H1 (cell line): ENCODE results near the gene PRDM5. TPM values are rescaled to one million over a fixed set of nuclear protein-coding genes. Genes with fewer than 3 reads are reported as not detected.
A peak's percentile ranks its signal among the peaks of the same experiment; 100 is the strongest.

Experiments used
- CTCF ChIA-PET: fragments of 300-600 bp; sonication (Branson Sonifier 250); formaldehyde crosslinking; loops from one replicate; lab custom pipeline; 2021; ENCODE audit not compliant: partially characterized antibody; lab: Charles Lee
- POLR2A ChIA-PET: fragments of 300-600 bp; sonication (Branson Sonifier 250); formaldehyde crosslinking; loops from one replicate; lab custom pipeline; 2021; ENCODE audit warnings: inconsistent platforms; ENCODE audit not compliant: partially characterized antibody; lab: Charles Lee
- DNase-seq, 2 experiments: peaks; one replicate each; pipeline versions ENCODE4 v3.0.0 to v3.0.0-alpha.2; 2010 to 2022; ENCODE audit warnings: low spot score in 2 of 2, low read depth in 1 of 2, mixed read lengths in 1 of 2
- FAIRE-seq: peaks from 2 replicates; lab custom pipeline; 2011; peaks lifted over from hg19 to GRCh38; lab: Jason Lieb, UNC
- H2AFZ ChIP-seq: 2 replicates; pipeline ENCODE4 v1.8.1; 2012; ENCODE audit warnings: low read length, inconsistent platforms
- H2AK5ac ChIP-seq: 2 replicates; pipeline ENCODE4 v1.6.1; 2013; ENCODE audit warnings: low read depth, low read length
- H2BK120ac ChIP-seq: replicated peaks from 2 replicates; pipeline ENCODE3; 2013; ENCODE audit warnings: low read depth, low read length, inconsistent platforms
- H2BK12ac ChIP-seq: 2 replicates; pipeline ENCODE4 v1.6.1; 2013; ENCODE audit warnings: low read depth, low read length
- H2BK15ac ChIP-seq: 2 replicates; pipeline ENCODE4 v1.6.1; 2013; ENCODE audit warnings: low read length
- H2BK20ac ChIP-seq: 2 replicates; pipeline ENCODE4 v1.6.1; 2013; ENCODE audit warnings: low read length
- H2BK5ac ChIP-seq: 2 replicates; pipeline ENCODE4 v1.6.1; 2013; ENCODE audit warnings: low read depth, low read length
- H3K14ac ChIP-seq: 2 replicates; pipeline ENCODE4 v1.6.1; 2013; ENCODE audit warnings: inconsistent platforms; ENCODE audit not compliant: insufficient read length
- H3K18ac ChIP-seq: 2 replicates; pipeline ENCODE4 v1.6.1; 2013; ENCODE audit warnings: low read length; ENCODE audit errors: extremely low read depth
- H3K23ac ChIP-seq: 2 replicates; pipeline ENCODE4 v1.6.1; 2013; ENCODE audit warnings: inconsistent platforms; ENCODE audit not compliant: insufficient read length
- H3K23me2 ChIP-seq: 2 replicates; pipeline ENCODE4 v1.6.1; 2013; ENCODE audit warnings: low read depth, low read length
- H3K27ac ChIP-seq: 2 replicates; pipeline ENCODE4 v1.6.1; 2011; ENCODE audit warnings: low read depth, low read length, inconsistent platforms
- H3K27me3 ChIP-seq, 4 experiments: replicated peaks in 1 of 4; 1 replicate in 1 of 4; 2 replicates in 3 of 4; pipeline versions ENCODE4 v1.6.1 to v1.8.1; 2011 to 2013; ENCODE audit warnings: low read length in 3 of 4, mild to moderate bottlenecking in 3 of 4, inconsistent platforms in 2 of 4, mixed read lengths in 2 of 4, moderate library complexity in 1 of 4; ENCODE audit not compliant: control insufficient read depth in 3 of 4, insufficient read depth in 3 of 4; ENCODE audit errors: extremely low read depth in 1 of 4
- H3K36me3 ChIP-seq, 4 experiments: 2 replicates each; pipeline versions ENCODE4 v1.6.1 to v1.8.1; 2011 to 2013; ENCODE audit warnings: mild to moderate bottlenecking in 4 of 4, low read length in 3 of 4, moderate library complexity in 2 of 4, control low read depth in 1 of 4, inconsistent platforms in 1 of 4; ENCODE audit not compliant: insufficient read depth in 4 of 4, control insufficient read depth in 2 of 4
- H3K4ac ChIP-seq: replicated peaks from 2 replicates; pipeline ENCODE3; 2013; ENCODE audit warnings: low read length, low read depth, mixed read lengths, inconsistent platforms; ENCODE audit not compliant: insufficient read length
- H3K4me1 ChIP-seq, 4 experiments: replicated peaks in 1 of 4; 1 replicate in 1 of 4; 2 replicates in 3 of 4; pipeline versions ENCODE4 v1.6.1 to v1.8.1; 2011 to 2013; ENCODE audit warnings: low read length in 3 of 4, inconsistent platforms in 2 of 4, mixed read lengths in 1 of 4; ENCODE audit not compliant: insufficient read depth in 4 of 4, control insufficient read depth in 3 of 4
- H3K4me2 ChIP-seq, 2 experiments: 2 replicates each; pipeline versions ENCODE4 v1.6.1 to v1.8.1; 2011 to 2013; ENCODE audit warnings: low read depth in 2 of 2, low read length in 2 of 2, control low read depth in 1 of 2, inconsistent platforms in 1 of 2, mild to moderate bottlenecking in 1 of 2; ENCODE audit not compliant: insufficient read depth in 1 of 2
- H3K4me3 ChIP-seq, 4 experiments: fragments of 200-600, 300-600 bp in 1 of 4; sonication (generic), shearing (Covaris generic), sonication (Bioruptor Twin) in 1 of 4; 2 replicates each; pipeline versions ENCODE4 v1.5.1 to v1.8.1; 2011 to 2016; ENCODE audit warnings: low read length in 4 of 4, low read depth in 3 of 4, control low read depth in 2 of 4, inconsistent platforms in 2 of 4, mild to moderate bottlenecking in 2 of 4, mixed read lengths in 1 of 4, moderate library complexity in 1 of 4; ENCODE audit not compliant: insufficient read depth in 2 of 4; ENCODE audit errors: extremely low read depth in 1 of 4
- H3K56ac ChIP-seq: replicated peaks from 2 replicates; pipeline ENCODE3; 2013; ENCODE audit warnings: low read depth, mild to moderate bottlenecking, mixed read lengths, low read length, inconsistent platforms; ENCODE audit not compliant: insufficient read length
- H3K79me1 ChIP-seq: 2 replicates; pipeline ENCODE4 v1.6.1; 2013; ENCODE audit warnings: low read depth, low read length, control low read depth
- H3K79me2 ChIP-seq, 2 experiments: 2 replicates each; pipeline versions ENCODE4 v1.6.1 to v1.8.1; 2012 to 2013; ENCODE audit warnings: low read length in 2 of 2, mild to moderate bottlenecking in 2 of 2, inconsistent platforms in 1 of 2; ENCODE audit not compliant: insufficient read depth in 2 of 2, control insufficient read depth in 1 of 2
- H3K9ac ChIP-seq, 4 experiments: replicated peaks in 1 of 4; 1 replicate in 1 of 4; 2 replicates in 3 of 4; pipeline versions ENCODE4 v1.6.1 to v1.8.1; 2011 to 2013; ENCODE audit warnings: low read depth in 3 of 4, low read length in 3 of 4, control low read depth in 2 of 4, mild to moderate bottlenecking in 2 of 4, moderate library complexity in 2 of 4, inconsistent platforms in 1 of 4; ENCODE audit errors: extremely low read depth in 1 of 4
- H3K9me3 ChIP-seq, 2 experiments: 2 replicates each; pipeline versions ENCODE4 v1.6.1 to v1.8.1; 2012 to 2013; ENCODE audit warnings: mild to moderate bottlenecking in 2 of 2, moderate library complexity in 2 of 2, control low read depth in 1 of 2, inconsistent platforms in 1 of 2, low read depth in 1 of 2, low read length in 1 of 2, mixed read lengths in 1 of 2; ENCODE audit not compliant: insufficient read depth in 2 of 2
- H4K20me1 ChIP-seq, 2 experiments: replicated peaks in 1 of 2; 2 replicates each; pipeline versions ENCODE3 to v1.8.1; 2011 to 2013; ENCODE audit warnings: inconsistent platforms in 2 of 2, low read length in 2 of 2, mild to moderate bottlenecking in 1 of 2; ENCODE audit not compliant: insufficient read depth in 2 of 2, control insufficient read depth in 1 of 2
- H4K5ac ChIP-seq: 2 replicates; pipeline ENCODE4 v1.6.1; 2013; ENCODE audit warnings: low read length, low read depth, mixed read lengths, inconsistent platforms; ENCODE audit not compliant: insufficient read length
- H4K8ac ChIP-seq: 2 replicates; pipeline ENCODE4 v1.8.0; 2013; ENCODE audit warnings: mild to moderate bottlenecking, moderate library complexity, low read length, inconsistent platforms; ENCODE audit not compliant: insufficient read depth; ENCODE audit errors: extremely low read depth
- H4K91ac ChIP-seq: replicated peaks from 2 replicates; pipeline ENCODE3; 2013; ENCODE audit warnings: low read length, mixed read lengths, inconsistent platforms; ENCODE audit not compliant: insufficient read length
- BACH1 ChIP-seq: IDR thresholded peaks from 2 replicates; pipeline ENCODE4 v1.6.1; 2012; ENCODE audit warnings: low read length, improper control_type of control experiment
- CBX5 ChIP-seq: fragments of 300-800, 300-1000 bp; sonication (generic); IDR thresholded peaks from 2 replicates; pipeline ENCODE4 v1.7.1; 2016; ENCODE audit warnings: antibody characterized with exemption, low read length, low read depth
- HDAC2 ChIP-seq, 2 experiments: fragments of 300-600 bp in 1 of 2; sonication (generic) in 1 of 2; IDR thresholded peaks; 2 replicates each; pipeline ENCODE4 v1.6.1; 2011 to 2012; ENCODE audit warnings: low read depth in 2 of 2, low read length in 2 of 2, mild to moderate bottlenecking in 2 of 2, moderate library complexity in 2 of 2, borderline replicate concordance in 1 of 2, inconsistent platforms in 1 of 2
- JUN ChIP-seq: IDR thresholded peaks from 2 replicates; pipeline ENCODE4 v1.6.1; 2011; ENCODE audit warnings: low read depth, mild to moderate bottlenecking, improper control_type of control experiment, low read length
- JUND ChIP-seq: IDR thresholded peaks from 2 replicates; pipeline ENCODE4 v1.6.1; 2011; ENCODE audit warnings: mild to moderate bottlenecking, improper control_type of control experiment, low read length
- KDM1A ChIP-seq: fragments of 200-600, 300-600 bp; sonication (generic); IDR thresholded peaks from 2 replicates; pipeline ENCODE4 v1.7.1; 2016; ENCODE audit warnings: mild to moderate bottlenecking, low read length, borderline replicate concordance
- KDM4A ChIP-seq: IDR thresholded peaks from one replicate; pipeline ENCODE4 v1.7.1; 2012; ENCODE audit warnings: low read depth, mild to moderate bottlenecking, moderate library complexity, low read length, inconsistent platforms; ENCODE audit not compliant: severe bottlenecking
- MAX ChIP-seq: IDR thresholded peaks from 2 replicates; pipeline ENCODE4 v1.6.1; 2012; ENCODE audit warnings: inconsistent platforms
- RNF2 ChIP-seq: fragments of 200-900, 300-1000 bp; sonication (generic); IDR thresholded peaks from 2 replicates; pipeline ENCODE4 v1.7.1; 2016; ENCODE audit warnings: borderline replicate concordance, low read depth, mild to moderate bottlenecking, antibody characterized with exemption, low read length; ENCODE audit not compliant: poor library complexity, severe bottlenecking; ENCODE audit errors: missing control alignments
- SIX5 ChIP-seq: IDR thresholded peaks from 2 replicates; pipeline ENCODE4 v1.6.1; 2011; ENCODE audit warnings: mild to moderate bottlenecking, low read depth, low read length
- TBP ChIP-seq: IDR thresholded peaks from 2 replicates; pipeline ENCODE4 v1.6.1; 2011; ENCODE audit warnings: low read depth, low read length, improper control_type of control experiment
- WGBS, 2 experiments: shearing (Covaris generic) in 1 of 2; methylation state at CpG; one replicate each; pipeline versions ENCODE4 v1.1.6 to v1.1.7; 2013 to 2015; ENCODE audit warnings: low lambda C conversion rate in 2 of 2, mixed read lengths in 2 of 2, inconsistent platforms in 1 of 2, low coverage in 1 of 2, missing lambda C conversion rate in 1 of 2; ENCODE audit not compliant: insufficient replicate concordance in 2 of 2, insufficient coverage in 1 of 2, insufficient read length in 1 of 2; ENCODE audit errors: extremely low coverage in 1 of 2, missing lambda C conversion rate in 1 of 2; 5-methylcytosine and 5-hydroxymethylcytosine counted together
- polyA plus RNA-seq, 7 experiments: library from polyadenylated mRNA; depleted of rRNA in 3 of 7; stranded (reverse) in 5 of 7; unstranded in 2 of 7; fragments of >200 nt in 5 of 7; fragments of 200-250 nt in 2 of 7; gene quantifications; 1 replicate in 5 of 7; 2 replicates in 1 of 7; 4 replicates in 1 of 7; pipeline versions ENCODE4 v1.2.1 to v1.2.3, GENCODE V29; 2011 to 2013; ENCODE audit warnings: missing spikeins in 2 of 7, mixed read lengths in 2 of 7
- total RNA-seq: library from RNA; stranded (reverse); fragmentation: NEBNext Ultra II Directional; extraction: Animal tissue kit (Norgen Biotek cat#: 25700); gene quantifications from 2 replicates; pipeline ENCODE4 v1.2.1, GENCODE V29; 2021
- TF ChIP-seq, protein P1 (sequence below): IDR thresholded peaks from 2 replicates; pipeline ENCODE4 v1.6.1; 2011; ENCODE audit warnings: low read length, improper control_type of control experiment

PRDM5 gene
- total and polyA plus RNA-seq, 2 of the 8 experiments (the other 6 are each of a cell fraction or from before 2014, with no cell fraction given) = 8.2 to 23.4 TPM

DNA sequence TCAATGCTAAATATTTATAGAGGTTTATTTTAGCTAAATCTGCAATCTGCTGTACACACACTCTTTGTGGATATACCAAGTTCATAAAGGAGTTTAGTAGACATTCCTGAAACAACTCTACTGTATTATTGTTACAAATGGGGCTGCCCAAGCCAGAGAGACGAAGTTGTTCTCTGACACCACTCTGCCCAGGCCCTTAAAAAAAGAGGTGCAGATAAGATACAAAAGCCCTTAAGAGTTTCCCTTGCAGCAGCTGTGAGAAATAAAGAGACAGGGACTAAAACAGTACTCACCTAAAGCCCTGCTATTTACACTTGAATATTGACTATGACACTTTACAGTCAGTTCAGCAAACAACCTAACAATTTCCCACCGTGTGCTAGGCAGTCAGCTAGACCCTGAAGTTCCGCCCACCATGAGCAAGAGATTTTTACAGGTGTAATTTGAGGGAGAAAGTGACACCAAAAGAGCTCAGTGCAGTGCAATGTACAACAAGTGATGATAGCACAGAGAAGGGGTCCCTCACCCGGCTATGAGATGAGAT lies 191.7 kb downstream of the PRDM5 start:
- no peak overlapping the region for H3K4ac ChIP-seq
- POLR2A ChIA-PET = no interaction called here
- no peak for DNase-seq
- H3K14ac ChIP-seq = no peak overlapping the region
- no peak overlapping the region for H2BK120ac ChIP-seq
- H4K91ac ChIP-seq = no peak overlapping the region
- no peak overlapping the region for H2BK15ac ChIP-seq
- no peak overlapping the region for H2AK5ac ChIP-seq
- H2BK12ac ChIP-seq = no peak overlapping the region
- peaks cover 0 to 5% (median 1%) of the 10 kb centered on the region in 4 experiments; a peak in 2 of 7 replicates for H3K4me1 ChIP-seq
- H3K79me2 ChIP-seq = no peaks in the 10 kb centered on the region
- FAIRE-seq = no peak
- peak overlapping the region in 1 of 2 experiments; percentile 20; a peak in 1 of 4 replicates for H3K4me2 ChIP-seq
- no peak overlapping the region for H2BK20ac ChIP-seq
- 84% methylated on average over 4 of the region's 4 CpGs; no CpG with 5 or more reads in 1 of the 2 experiments for WGBS, 2 experiments
- no peak overlapping the region for H3K4me3 ChIP-seq
- H3K23me2 ChIP-seq = no peaks in the 10 kb centered on the region; the same call in 1 of the 2 replicates
- no peaks in the 10 kb centered on the region for H4K20me1 ChIP-seq
- H3K9ac ChIP-seq = no peak overlapping the region; a peak in 1 of 7 replicates
- H4K5ac ChIP-seq = no peak overlapping the region
- H3K27ac ChIP-seq = no peak overlapping the region
- CTCF ChIA-PET = interaction anchor here (0.6 to 1.5 kb wide), 4 partner anchors 14 to 340 kb away, joined by 3 to 4 read pairs (median 3); no protein-coding TSS in a partner anchor
- no peak overlapping the region for H4K8ac ChIP-seq
- no peak overlapping the region; the same call in 1 of the 2 replicates for H2BK5ac ChIP-seq
- no peak overlapping the region for H2AFZ ChIP-seq
- H3K27me3 ChIP-seq = no peaks in the 10 kb centered on the region
- no peak overlapping the region for H3K23ac ChIP-seq
- H3K36me3 ChIP-seq = no peaks in the 10 kb centered on the region
- H3K18ac ChIP-seq = no peak overlapping the region
- no peaks in the 10 kb centered on the region for H3K9me3 ChIP-seq
- H3K79me1 ChIP-seq = no peaks in the 10 kb centered on the region
- no peak overlapping the region for H3K56ac ChIP-seq
- no peak for TF ChIP-seq SIX5
- TF ChIP-seq BACH1 = no peak
- no peak for TF ChIP-seq RNF2
- TF ChIP-seq KDM4A = no peak
- TF ChIP-seq JUND = no peak
- TF ChIP-seq, protein P1, sequence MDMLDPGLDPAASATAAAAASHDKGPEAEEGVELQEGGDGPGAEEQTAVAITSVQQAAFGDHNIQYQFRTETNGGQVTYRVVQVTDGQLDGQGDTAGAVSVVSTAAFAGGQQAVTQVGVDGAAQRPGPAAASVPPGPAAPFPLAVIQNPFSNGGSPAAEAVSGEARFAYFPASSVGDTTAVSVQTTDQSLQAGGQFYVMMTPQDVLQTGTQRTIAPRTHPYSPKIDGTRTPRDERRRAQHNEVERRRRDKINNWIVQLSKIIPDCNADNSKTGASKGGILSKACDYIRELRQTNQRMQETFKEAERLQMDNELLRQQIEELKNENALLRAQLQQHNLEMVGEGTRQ = no peak
- no peak for TF ChIP-seq TBP
- no peak for TF ChIP-seq MAX
- no peak for TF ChIP-seq JUN
- TF ChIP-seq HDAC2 (IDR thresholded peaks at IDR 0.05; ENCODE audit: borderline replicate concordance in 1 of 2, low read depth in 2 of 2, low read length in 2 of 2) = no peak
- no peak for TF ChIP-seq CBX5
- TF ChIP-seq KDM1A = no peak
